Measurements from ENCODE around the gene VEZT.

VEZT gene

DNA sequence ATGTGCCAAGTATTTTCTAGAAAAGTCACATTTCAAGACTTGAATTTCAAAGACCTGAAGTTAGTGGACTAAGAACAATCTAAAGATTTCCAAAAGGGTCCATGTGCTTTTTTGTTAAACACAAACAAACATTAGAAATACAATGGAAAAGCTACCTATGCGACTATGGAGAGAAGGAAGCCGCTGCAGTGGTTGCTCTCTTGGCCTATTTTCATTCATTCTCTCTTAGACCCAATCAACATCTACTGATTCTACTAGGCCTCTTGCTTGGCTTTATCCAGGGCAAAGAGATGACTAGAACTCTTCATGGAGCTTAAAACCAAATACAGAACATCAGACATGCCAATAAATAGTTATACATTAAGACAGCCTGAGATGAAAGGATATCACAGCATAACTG, 10.2 kb upstream of the VEZT start:
- Histone ChIP-seq H3K27me3 (ENCODE audit: insufficient read depth, poor library complexity, severe bottlenecking) (no peaks in the 10 kb centered on the region), H3K27ac (replicated peaks) (no peak overlapping the region), H3K4me3 (replicated peaks; ENCODE audit: insufficient read depth, low read length) (no peak overlapping the region)
- TF ChIP-seq, protein P1, sequence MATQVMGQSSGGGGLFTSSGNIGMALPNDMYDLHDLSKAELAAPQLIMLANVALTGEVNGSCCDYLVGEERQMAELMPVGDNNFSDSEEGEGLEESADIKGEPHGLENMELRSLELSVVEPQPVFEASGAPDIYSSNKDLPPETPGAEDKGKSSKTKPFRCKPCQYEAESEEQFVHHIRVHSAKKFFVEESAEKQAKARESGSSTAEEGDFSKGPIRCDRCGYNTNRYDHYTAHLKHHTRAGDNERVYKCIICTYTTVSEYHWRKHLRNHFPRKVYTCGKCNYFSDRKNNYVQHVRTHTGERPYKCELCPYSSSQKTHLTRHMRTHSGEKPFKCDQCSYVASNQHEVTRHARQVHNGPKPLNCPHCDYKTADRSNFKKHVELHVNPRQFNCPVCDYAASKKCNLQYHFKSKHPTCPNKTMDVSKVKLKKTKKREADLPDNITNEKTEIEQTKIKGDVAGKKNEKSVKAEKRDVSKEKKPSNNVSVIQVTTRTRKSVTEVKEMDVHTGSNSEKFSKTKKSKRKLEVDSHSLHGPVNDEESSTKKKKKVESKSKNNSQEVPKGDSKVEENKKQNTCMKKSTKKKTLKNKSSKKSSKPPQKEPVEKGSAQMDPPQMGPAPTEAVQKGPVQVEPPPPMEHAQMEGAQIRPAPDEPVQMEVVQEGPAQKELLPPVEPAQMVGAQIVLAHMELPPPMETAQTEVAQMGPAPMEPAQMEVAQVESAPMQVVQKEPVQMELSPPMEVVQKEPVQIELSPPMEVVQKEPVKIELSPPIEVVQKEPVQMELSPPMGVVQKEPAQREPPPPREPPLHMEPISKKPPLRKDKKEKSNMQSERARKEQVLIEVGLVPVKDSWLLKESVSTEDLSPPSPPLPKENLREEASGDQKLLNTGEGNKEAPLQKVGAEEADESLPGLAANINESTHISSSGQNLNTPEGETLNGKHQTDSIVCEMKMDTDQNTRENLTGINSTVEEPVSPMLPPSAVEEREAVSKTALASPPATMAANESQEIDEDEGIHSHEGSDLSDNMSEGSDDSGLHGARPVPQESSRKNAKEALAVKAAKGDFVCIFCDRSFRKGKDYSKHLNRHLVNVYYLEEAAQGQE (IDR thresholded peaks at IDR 0.05; ENCODE audit: insufficient replicate concordance, low read depth) = no peak
- TF ChIP-seq POLR2AphosphoS5 (IDR thresholded peaks at IDR 0.05; ENCODE audit: low read depth) (no peak), SPI1 (IDR thresholded peaks at IDR 0.05; ENCODE audit: borderline replicate concordance, low read depth) (no peak), GABPA (IDR thresholded peaks at IDR 0.05; ENCODE audit: low read depth) (no peak)
- TF ChIP-seq, protein P2, sequence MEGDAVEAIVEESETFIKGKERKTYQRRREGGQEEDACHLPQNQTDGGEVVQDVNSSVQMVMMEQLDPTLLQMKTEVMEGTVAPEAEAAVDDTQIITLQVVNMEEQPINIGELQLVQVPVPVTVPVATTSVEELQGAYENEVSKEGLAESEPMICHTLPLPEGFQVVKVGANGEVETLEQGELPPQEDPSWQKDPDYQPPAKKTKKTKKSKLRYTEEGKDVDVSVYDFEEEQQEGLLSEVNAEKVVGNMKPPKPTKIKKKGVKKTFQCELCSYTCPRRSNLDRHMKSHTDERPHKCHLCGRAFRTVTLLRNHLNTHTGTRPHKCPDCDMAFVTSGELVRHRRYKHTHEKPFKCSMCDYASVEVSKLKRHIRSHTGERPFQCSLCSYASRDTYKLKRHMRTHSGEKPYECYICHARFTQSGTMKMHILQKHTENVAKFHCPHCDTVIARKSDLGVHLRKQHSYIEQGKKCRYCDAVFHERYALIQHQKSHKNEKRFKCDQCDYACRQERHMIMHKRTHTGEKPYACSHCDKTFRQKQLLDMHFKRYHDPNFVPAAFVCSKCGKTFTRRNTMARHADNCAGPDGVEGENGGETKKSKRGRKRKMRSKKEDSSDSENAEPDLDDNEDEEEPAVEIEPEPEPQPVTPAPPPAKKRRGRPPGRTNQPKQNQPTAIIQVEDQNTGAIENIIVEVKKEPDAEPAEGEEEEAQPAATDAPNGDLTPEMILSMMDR (IDR thresholded peaks at IDR 0.05; ENCODE audit: insufficient read depth, low read length) = no peak
- DNase-seq (ENCODE audit: low read depth in 1 of 2, low spot score in 1 of 2) = no peak

GRCh38 chr12:95208678-95209077, 8.9 kb upstream of the VEZT start:
- TF ChIP-seq SPI1 (IDR thresholded peaks at IDR 0.05; ENCODE audit: borderline replicate concordance, low read depth) = no peak
- TF ChIP-seq POLR2AphosphoS5 (IDR thresholded peaks at IDR 0.05; ENCODE audit: low read depth) = no peak
- TF ChIP-seq, protein P1 (IDR thresholded peaks at IDR 0.05; ENCODE audit: insufficient replicate concordance, low read depth) = no peak
- TF ChIP-seq, protein P2 (IDR thresholded peaks at IDR 0.05; ENCODE audit: insufficient read depth, low read length) = no peak
- TF ChIP-seq GABPA (IDR thresholded peaks at IDR 0.05; ENCODE audit: low read depth) = no peak
- no peak overlapping the region for H3K27ac ChIP-seq (replicated peaks)
- no peak overlapping the region for H3K4me3 ChIP-seq (replicated peaks; ENCODE audit: insufficient read depth, low read length)
- DNase-seq (ENCODE audit: low read depth in 1 of 2, low spot score in 1 of 2) = no peak
- H3K27me3 ChIP-seq (ENCODE audit: insufficient read depth, poor library complexity, severe bottlenecking) = no peaks in the 10 kb centered on the region

GRCh38 chr12:95212586-95212985, 5.0 kb upstream of the VEZT start:
- no peak for DNase-seq (ENCODE audit: low read depth in 1 of 2, low spot score in 1 of 2)
- TF ChIP-seq, protein P1 (IDR thresholded peaks at IDR 0.05; ENCODE audit: insufficient replicate concordance, low read depth) = no peak
- no peak for TF ChIP-seq GABPA (IDR thresholded peaks at IDR 0.05; ENCODE audit: low read depth)
- TF ChIP-seq POLR2AphosphoS5 (IDR thresholded peaks at IDR 0.05; ENCODE audit: low read depth) = no peak
- TF ChIP-seq SPI1 (IDR thresholded peaks at IDR 0.05; ENCODE audit: borderline replicate concordance, low read depth) = no peak
- TF ChIP-seq, protein P2 (IDR thresholded peaks at IDR 0.05; ENCODE audit: insufficient read depth, low read length) = no peak
- no peak overlapping the region for H3K27ac ChIP-seq (replicated peaks)
- no peak overlapping the region for H3K4me3 ChIP-seq (replicated peaks; ENCODE audit: insufficient read depth, low read length)
- H3K27me3 ChIP-seq (ENCODE audit: insufficient read depth, poor library complexity, severe bottlenecking) = no peaks in the 10 kb centered on the region
